Measurements from ENCODE around the gene CD1B.

- TF ChIP-seq, protein P1, sequence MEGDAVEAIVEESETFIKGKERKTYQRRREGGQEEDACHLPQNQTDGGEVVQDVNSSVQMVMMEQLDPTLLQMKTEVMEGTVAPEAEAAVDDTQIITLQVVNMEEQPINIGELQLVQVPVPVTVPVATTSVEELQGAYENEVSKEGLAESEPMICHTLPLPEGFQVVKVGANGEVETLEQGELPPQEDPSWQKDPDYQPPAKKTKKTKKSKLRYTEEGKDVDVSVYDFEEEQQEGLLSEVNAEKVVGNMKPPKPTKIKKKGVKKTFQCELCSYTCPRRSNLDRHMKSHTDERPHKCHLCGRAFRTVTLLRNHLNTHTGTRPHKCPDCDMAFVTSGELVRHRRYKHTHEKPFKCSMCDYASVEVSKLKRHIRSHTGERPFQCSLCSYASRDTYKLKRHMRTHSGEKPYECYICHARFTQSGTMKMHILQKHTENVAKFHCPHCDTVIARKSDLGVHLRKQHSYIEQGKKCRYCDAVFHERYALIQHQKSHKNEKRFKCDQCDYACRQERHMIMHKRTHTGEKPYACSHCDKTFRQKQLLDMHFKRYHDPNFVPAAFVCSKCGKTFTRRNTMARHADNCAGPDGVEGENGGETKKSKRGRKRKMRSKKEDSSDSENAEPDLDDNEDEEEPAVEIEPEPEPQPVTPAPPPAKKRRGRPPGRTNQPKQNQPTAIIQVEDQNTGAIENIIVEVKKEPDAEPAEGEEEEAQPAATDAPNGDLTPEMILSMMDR (IDR thresholded peaks at IDR 0.05; ENCODE audit: low read depth, low read length) = no peak
- TF ChIP-seq POLR2A (IDR thresholded peaks at IDR 0.05; ENCODE audit: extremely low read depth, insufficient read length) = no peak
Measured at GRCh38 chr1:158286487-158286886, 44.8 kb downstream of the CD1B start.
